H1 (cell line): ENCODE data around the gene ENKD1. TPM values are rescaled to one million over a fixed set of nuclear protein-coding genes. Genes with fewer than 3 reads are reported as not detected.

ENCODE experiments used
- CTCF ChIA-PET: fragments of 300-600 bp; sonication (Branson Sonifier 250); formaldehyde crosslinking; loops from one replicate; lab custom pipeline; 2021; ENCODE audit not compliant: partially characterized antibody; lab: Charles Lee
- POLR2A ChIA-PET: fragments of 300-600 bp; sonication (Branson Sonifier 250); formaldehyde crosslinking; loops from one replicate; lab custom pipeline; 2021; ENCODE audit warnings: inconsistent platforms; ENCODE audit not compliant: partially characterized antibody; lab: Charles Lee
- DNase-seq, 2 experiments: peaks; one replicate each; pipeline versions ENCODE4 v3.0.0 to v3.0.0-alpha.2; 2010 to 2022; ENCODE audit warnings: low spot score in 2 of 2, low read depth in 1 of 2, mixed read lengths in 1 of 2
- FAIRE-seq: peaks from 2 replicates; lab custom pipeline; 2011; peaks lifted over from hg19 to GRCh38; lab: Jason Lieb, UNC
- H2AFZ ChIP-seq: 2 replicates; pipeline ENCODE4 v1.8.1; 2012; ENCODE audit warnings: low read length, inconsistent platforms
- H2AK5ac ChIP-seq: 2 replicates; pipeline ENCODE4 v1.6.1; 2013; ENCODE audit warnings: low read depth, low read length
- H2BK120ac ChIP-seq: replicated peaks from 2 replicates; pipeline ENCODE3; 2013; ENCODE audit warnings: low read depth, low read length, inconsistent platforms
- H2BK12ac ChIP-seq: 2 replicates; pipeline ENCODE4 v1.6.1; 2013; ENCODE audit warnings: low read depth, low read length
- H2BK15ac ChIP-seq: 2 replicates; pipeline ENCODE4 v1.6.1; 2013; ENCODE audit warnings: low read length
- H2BK20ac ChIP-seq: 2 replicates; pipeline ENCODE4 v1.6.1; 2013; ENCODE audit warnings: low read length
- H2BK5ac ChIP-seq: 2 replicates; pipeline ENCODE4 v1.6.1; 2013; ENCODE audit warnings: low read depth, low read length
- H3K14ac ChIP-seq: 2 replicates; pipeline ENCODE4 v1.6.1; 2013; ENCODE audit warnings: inconsistent platforms; ENCODE audit not compliant: insufficient read length
- H3K18ac ChIP-seq: 2 replicates; pipeline ENCODE4 v1.6.1; 2013; ENCODE audit warnings: low read length; ENCODE audit errors: extremely low read depth
- H3K23ac ChIP-seq: 2 replicates; pipeline ENCODE4 v1.6.1; 2013; ENCODE audit warnings: inconsistent platforms; ENCODE audit not compliant: insufficient read length
- H3K23me2 ChIP-seq: 2 replicates; pipeline ENCODE4 v1.6.1; 2013; ENCODE audit warnings: low read depth, low read length
- H3K27ac ChIP-seq: 2 replicates; pipeline ENCODE4 v1.6.1; 2011; ENCODE audit warnings: low read depth, low read length, inconsistent platforms
- H3K27me3 ChIP-seq, 4 experiments: replicated peaks in 1 of 4; 1 replicate in 1 of 4; 2 replicates in 3 of 4; pipeline versions ENCODE4 v1.6.1 to v1.8.1; 2011 to 2013; ENCODE audit warnings: low read length in 3 of 4, mild to moderate bottlenecking in 3 of 4, inconsistent platforms in 2 of 4, mixed read lengths in 2 of 4, moderate library complexity in 1 of 4; ENCODE audit not compliant: control insufficient read depth in 3 of 4, insufficient read depth in 3 of 4; ENCODE audit errors: extremely low read depth in 1 of 4
- H3K36me3 ChIP-seq, 4 experiments: 2 replicates each; pipeline versions ENCODE4 v1.6.1 to v1.8.1; 2011 to 2013; ENCODE audit warnings: mild to moderate bottlenecking in 4 of 4, low read length in 3 of 4, moderate library complexity in 2 of 4, control low read depth in 1 of 4, inconsistent platforms in 1 of 4; ENCODE audit not compliant: insufficient read depth in 4 of 4, control insufficient read depth in 2 of 4
- H3K4ac ChIP-seq: replicated peaks from 2 replicates; pipeline ENCODE3; 2013; ENCODE audit warnings: low read length, low read depth, mixed read lengths, inconsistent platforms; ENCODE audit not compliant: insufficient read length
- H3K4me1 ChIP-seq, 4 experiments: replicated peaks in 1 of 4; 1 replicate in 1 of 4; 2 replicates in 3 of 4; pipeline versions ENCODE4 v1.6.1 to v1.8.1; 2011 to 2013; ENCODE audit warnings: low read length in 3 of 4, inconsistent platforms in 2 of 4, mixed read lengths in 1 of 4; ENCODE audit not compliant: insufficient read depth in 4 of 4, control insufficient read depth in 3 of 4
- H3K4me2 ChIP-seq, 2 experiments: 2 replicates each; pipeline versions ENCODE4 v1.6.1 to v1.8.1; 2011 to 2013; ENCODE audit warnings: low read depth in 2 of 2, low read length in 2 of 2, control low read depth in 1 of 2, inconsistent platforms in 1 of 2, mild to moderate bottlenecking in 1 of 2; ENCODE audit not compliant: insufficient read depth in 1 of 2
- H3K4me3 ChIP-seq, 4 experiments: fragments of 200-600, 300-600 bp in 1 of 4; sonication (generic), shearing (Covaris generic), sonication (Bioruptor Twin) in 1 of 4; 2 replicates each; pipeline versions ENCODE4 v1.5.1 to v1.8.1; 2011 to 2016; ENCODE audit warnings: low read length in 4 of 4, low read depth in 3 of 4, control low read depth in 2 of 4, inconsistent platforms in 2 of 4, mild to moderate bottlenecking in 2 of 4, mixed read lengths in 1 of 4, moderate library complexity in 1 of 4; ENCODE audit not compliant: insufficient read depth in 2 of 4; ENCODE audit errors: extremely low read depth in 1 of 4
- H3K56ac ChIP-seq: replicated peaks from 2 replicates; pipeline ENCODE3; 2013; ENCODE audit warnings: low read depth, mild to moderate bottlenecking, mixed read lengths, low read length, inconsistent platforms; ENCODE audit not compliant: insufficient read length
- H3K79me1 ChIP-seq: 2 replicates; pipeline ENCODE4 v1.6.1; 2013; ENCODE audit warnings: low read depth, low read length, control low read depth
- H3K79me2 ChIP-seq, 2 experiments: 2 replicates each; pipeline versions ENCODE4 v1.6.1 to v1.8.1; 2012 to 2013; ENCODE audit warnings: low read length in 2 of 2, mild to moderate bottlenecking in 2 of 2, inconsistent platforms in 1 of 2; ENCODE audit not compliant: insufficient read depth in 2 of 2, control insufficient read depth in 1 of 2
- H3K9ac ChIP-seq, 4 experiments: replicated peaks in 1 of 4; 1 replicate in 1 of 4; 2 replicates in 3 of 4; pipeline versions ENCODE4 v1.6.1 to v1.8.1; 2011 to 2013; ENCODE audit warnings: low read depth in 3 of 4, low read length in 3 of 4, control low read depth in 2 of 4, mild to moderate bottlenecking in 2 of 4, moderate library complexity in 2 of 4, inconsistent platforms in 1 of 4; ENCODE audit errors: extremely low read depth in 1 of 4
- H3K9me3 ChIP-seq, 2 experiments: 2 replicates each; pipeline versions ENCODE4 v1.6.1 to v1.8.1; 2012 to 2013; ENCODE audit warnings: mild to moderate bottlenecking in 2 of 2, moderate library complexity in 2 of 2, control low read depth in 1 of 2, inconsistent platforms in 1 of 2, low read depth in 1 of 2, low read length in 1 of 2, mixed read lengths in 1 of 2; ENCODE audit not compliant: insufficient read depth in 2 of 2
- H4K20me1 ChIP-seq, 2 experiments: replicated peaks in 1 of 2; 2 replicates each; pipeline versions ENCODE3 to v1.8.1; 2011 to 2013; ENCODE audit warnings: inconsistent platforms in 2 of 2, low read length in 2 of 2, mild to moderate bottlenecking in 1 of 2; ENCODE audit not compliant: insufficient read depth in 2 of 2, control insufficient read depth in 1 of 2
- H4K5ac ChIP-seq: 2 replicates; pipeline ENCODE4 v1.6.1; 2013; ENCODE audit warnings: low read length, low read depth, mixed read lengths, inconsistent platforms; ENCODE audit not compliant: insufficient read length
- H4K8ac ChIP-seq: 2 replicates; pipeline ENCODE4 v1.8.0; 2013; ENCODE audit warnings: mild to moderate bottlenecking, moderate library complexity, low read length, inconsistent platforms; ENCODE audit not compliant: insufficient read depth; ENCODE audit errors: extremely low read depth
- H4K91ac ChIP-seq: replicated peaks from 2 replicates; pipeline ENCODE3; 2013; ENCODE audit warnings: low read length, mixed read lengths, inconsistent platforms; ENCODE audit not compliant: insufficient read length
- CBX5 ChIP-seq: fragments of 300-800, 300-1000 bp; sonication (generic); IDR thresholded peaks from 2 replicates; pipeline ENCODE4 v1.7.1; 2016; ENCODE audit warnings: antibody characterized with exemption, low read length, low read depth
- CREB1 ChIP-seq: IDR thresholded peaks from 2 replicates; pipeline ENCODE4 v1.6.1; 2012; ENCODE audit warnings: inconsistent platforms
- GABPA ChIP-seq: IDR thresholded peaks from 2 replicates; pipeline ENCODE4 v1.6.1; 2011; ENCODE audit warnings: mild to moderate bottlenecking, low read length, moderate library complexity, borderline replicate concordance; ENCODE audit not compliant: insufficient read depth
- HDAC2 ChIP-seq, 2 experiments: fragments of 300-600 bp in 1 of 2; sonication (generic) in 1 of 2; IDR thresholded peaks; 2 replicates each; pipeline ENCODE4 v1.6.1; 2011 to 2012; ENCODE audit warnings: low read depth in 2 of 2, low read length in 2 of 2, mild to moderate bottlenecking in 2 of 2, moderate library complexity in 2 of 2, borderline replicate concordance in 1 of 2, inconsistent platforms in 1 of 2
- POLR2AphosphoS5 ChIP-seq: IDR thresholded peaks from 2 replicates; pipeline ENCODE4 v1.6.1; 2011; ENCODE audit warnings: low read depth, low read length
- SRF ChIP-seq: IDR thresholded peaks from 2 replicates; pipeline ENCODE4 v1.6.1; 2011; ENCODE audit warnings: mild to moderate bottlenecking, low read depth, low read length, moderate library complexity
- TBP ChIP-seq: IDR thresholded peaks from 2 replicates; pipeline ENCODE4 v1.6.1; 2011; ENCODE audit warnings: low read depth, low read length, improper control_type of control experiment
- TCF12 ChIP-seq: IDR thresholded peaks from 2 replicates; pipeline ENCODE4 v1.6.1; 2011; ENCODE audit warnings: low read depth, mild to moderate bottlenecking, low read length
- ZNF274 ChIP-seq: IDR thresholded peaks from 2 replicates; pipeline ENCODE4 v1.7.0; 2012; ENCODE audit warnings: low read length, borderline replicate concordance; ENCODE audit errors: extremely low read depth
- WGBS, 2 experiments: shearing (Covaris generic) in 1 of 2; methylation state at CpG; one replicate each; pipeline versions ENCODE4 v1.1.6 to v1.1.7; 2013 to 2015; ENCODE audit warnings: low lambda C conversion rate in 2 of 2, mixed read lengths in 2 of 2, inconsistent platforms in 1 of 2, low coverage in 1 of 2, missing lambda C conversion rate in 1 of 2; ENCODE audit not compliant: insufficient replicate concordance in 2 of 2, insufficient coverage in 1 of 2, insufficient read length in 1 of 2; ENCODE audit errors: extremely low coverage in 1 of 2, missing lambda C conversion rate in 1 of 2; 5-methylcytosine and 5-hydroxymethylcytosine counted together
- polyA plus RNA-seq, 7 experiments: library from polyadenylated mRNA; depleted of rRNA in 3 of 7; stranded (reverse) in 5 of 7; unstranded in 2 of 7; fragments of >200 nt in 5 of 7; fragments of 200-250 nt in 2 of 7; gene quantifications; 1 replicate in 5 of 7; 2 replicates in 1 of 7; 4 replicates in 1 of 7; pipeline versions ENCODE4 v1.2.1 to v1.2.3, GENCODE V29; 2011 to 2013; ENCODE audit warnings: missing spikeins in 2 of 7, mixed read lengths in 2 of 7
- total RNA-seq: library from RNA; stranded (reverse); fragmentation: NEBNext Ultra II Directional; extraction: Animal tissue kit (Norgen Biotek cat#: 25700); gene quantifications from 2 replicates; pipeline ENCODE4 v1.2.1, GENCODE V29; 2021
- TF ChIP-seq, protein P1 (sequence below): IDR thresholded peaks from 2 replicates; pipeline ENCODE4 v1.6.1; 2011; ENCODE audit warnings: low read depth, mild to moderate bottlenecking, low read length; ENCODE audit not compliant: insufficient read depth
- TF ChIP-seq, protein P2 (sequence below), 3 experiments: IDR thresholded peaks; 1 replicate in 2 of 3; 2 replicates in 1 of 3; pipeline versions ENCODE4 v1.5.1 to v1.6.1; 2011; ENCODE audit warnings: low read length in 3 of 3, mild to moderate bottlenecking in 3 of 3, inconsistent platforms in 2 of 3, low read depth in 1 of 3, moderate library complexity in 1 of 3; ENCODE audit not compliant: insufficient read depth in 1 of 3; ENCODE audit errors: control extremely low read depth in 1 of 3

Gene ENKD1
- total and polyA plus RNA-seq, 2 of the 8 experiments (the other 6 are each of a cell fraction or from before 2014, with no cell fraction given), result 12.9 to 16.1 TPM

DNA sequence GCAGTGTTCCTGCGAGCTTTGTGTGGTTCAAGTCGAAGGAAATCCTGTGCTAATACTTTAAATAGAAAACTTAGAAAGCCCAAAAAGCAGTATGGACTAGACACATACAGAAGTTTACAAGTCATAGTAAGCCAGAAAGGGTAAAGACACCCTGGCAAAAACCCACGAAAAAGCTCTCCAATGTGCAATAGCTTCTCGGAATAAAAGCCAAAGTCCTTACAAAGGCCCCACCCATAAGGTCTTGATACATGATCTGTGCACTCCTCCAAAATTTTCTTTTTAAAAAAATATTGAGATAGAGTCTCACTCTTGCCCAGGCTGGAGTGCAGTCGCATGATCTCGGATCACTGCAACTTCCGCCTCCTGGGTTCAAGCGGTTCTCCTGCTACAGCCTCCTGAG, 10.4 kb upstream of the ENKD1 start:
- no peak overlapping the region for H3K9ac ChIP-seq
- no peak overlapping the region for H3K23ac ChIP-seq
- ChIA-PET POLR2A (interaction anchor here (0.6 to 0.9 kb wide), 4 partner anchors 10 to 156 kb away, joined by 3 to 4 read pairs (median 4); partner anchors contain the start of genes C16orf86 and ENKD1), CTCF (interaction anchor here (0.5 to 5.5 kb wide), 8 partner anchors 10 to 207 kb away, joined by 3 to 46 read pairs (median 3); partner anchors contain the start of genes C16orf86, ENKD1 and NRN1L)
- H3K79me1 ChIP-seq, result no peaks in the 10 kb centered on the region; the same call in none of the 2 replicates
- no peaks in the 10 kb centered on the region for H3K27me3 ChIP-seq
- H3K4me1 ChIP-seq, result peaks cover 0 to 3% (median 0%) of the 10 kb centered on the region in 4 experiments; a peak in 1 of 7 replicates
- H3K23me2 ChIP-seq, result no peaks in the 10 kb centered on the region
- no peak overlapping the region for H3K14ac ChIP-seq
- no peak overlapping the region for H2BK20ac ChIP-seq
- peaks cover 0 to 3% (median 0%) of the 10 kb centered on the region in 4 experiments; a peak in 1 of 8 replicates for H3K36me3 ChIP-seq
- no peak overlapping the region for H2BK120ac ChIP-seq
- no peak overlapping the region for H3K4ac ChIP-seq
- no peak overlapping the region for H4K8ac ChIP-seq
- no peaks in the 10 kb centered on the region for H3K79me2 ChIP-seq
- no peak overlapping the region for H3K56ac ChIP-seq
- H3K4me3 ChIP-seq, result no peak overlapping the region
- DNase-seq (no peak), FAIRE-seq (no peak)
- H3K18ac ChIP-seq, result no peak overlapping the region
- H2BK12ac ChIP-seq, result no peak overlapping the region
- H4K20me1 ChIP-seq, result peaks cover 0 to 8% of the 10 kb centered on the region in 2 experiments
- H2BK5ac ChIP-seq, result no peak overlapping the region
- H3K9me3 ChIP-seq, result no peaks in the 10 kb centered on the region
- no peak overlapping the region for H2AK5ac ChIP-seq
- 90% methylated on average over 8 of the region's 8 CpGs; no CpG with 5 or more reads in 1 of the 2 experiments for WGBS, 2 experiments
- no peak overlapping the region for H3K27ac ChIP-seq
- H2BK15ac ChIP-seq, result no peak overlapping the region
- H4K91ac ChIP-seq, result no peak overlapping the region
- no peak overlapping the region for H3K4me2 ChIP-seq
- no peak overlapping the region for H4K5ac ChIP-seq
- no peak overlapping the region for H2AFZ ChIP-seq
- TF ChIP-seq CREB1 (no peak), TBP (no peak), HDAC2 (IDR thresholded peaks at IDR 0.05; ENCODE audit: borderline replicate concordance in 1 of 2, low read depth in 2 of 2, low read length in 2 of 2) (no peak), POLR2AphosphoS5 (no peak), TCF12 (no peak), ZNF274 (no peak), GABPA (no peak), CBX5 (no peak), SRF (no peak)
- TF ChIP-seq, protein P1, sequence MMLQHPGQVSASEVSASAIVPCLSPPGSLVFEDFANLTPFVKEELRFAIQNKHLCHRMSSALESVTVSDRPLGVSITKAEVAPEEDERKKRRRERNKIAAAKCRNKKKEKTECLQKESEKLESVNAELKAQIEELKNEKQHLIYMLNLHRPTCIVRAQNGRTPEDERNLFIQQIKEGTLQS, result no peak
- TF ChIP-seq, protein P2, sequence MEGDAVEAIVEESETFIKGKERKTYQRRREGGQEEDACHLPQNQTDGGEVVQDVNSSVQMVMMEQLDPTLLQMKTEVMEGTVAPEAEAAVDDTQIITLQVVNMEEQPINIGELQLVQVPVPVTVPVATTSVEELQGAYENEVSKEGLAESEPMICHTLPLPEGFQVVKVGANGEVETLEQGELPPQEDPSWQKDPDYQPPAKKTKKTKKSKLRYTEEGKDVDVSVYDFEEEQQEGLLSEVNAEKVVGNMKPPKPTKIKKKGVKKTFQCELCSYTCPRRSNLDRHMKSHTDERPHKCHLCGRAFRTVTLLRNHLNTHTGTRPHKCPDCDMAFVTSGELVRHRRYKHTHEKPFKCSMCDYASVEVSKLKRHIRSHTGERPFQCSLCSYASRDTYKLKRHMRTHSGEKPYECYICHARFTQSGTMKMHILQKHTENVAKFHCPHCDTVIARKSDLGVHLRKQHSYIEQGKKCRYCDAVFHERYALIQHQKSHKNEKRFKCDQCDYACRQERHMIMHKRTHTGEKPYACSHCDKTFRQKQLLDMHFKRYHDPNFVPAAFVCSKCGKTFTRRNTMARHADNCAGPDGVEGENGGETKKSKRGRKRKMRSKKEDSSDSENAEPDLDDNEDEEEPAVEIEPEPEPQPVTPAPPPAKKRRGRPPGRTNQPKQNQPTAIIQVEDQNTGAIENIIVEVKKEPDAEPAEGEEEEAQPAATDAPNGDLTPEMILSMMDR (IDR thresholded peaks at IDR 0.05; ENCODE audit: control extremely low read depth in 1 of 3, insufficient read depth in 1 of 3, low read depth in 1 of 3, low read length in 3 of 3), result no peak
